HFFc6 (cell line): ENCODE results near the gene SLAIN2. TPM values are rescaled to one million over a fixed set of nuclear protein-coding genes. Genes with fewer than 3 reads are reported as not detected.
A peak's percentile ranks its signal among the peaks of the same experiment; 100 is the strongest.
"Not testable (repeated sequence)": the region's sequence is repeated elsewhere in the genome, so short reads cannot be mapped to it uniquely, and the experiment has no call there.

Experiments used
- DNase-seq: peaks from one replicate; pipeline ENCODE4 v3.0.0-alpha.2; 2018
- H3K27ac Mint-ChIP-seq: 2 replicates; pipeline ENCODE4 v1.8.0; 2020; ENCODE audit warnings: mild to moderate bottlenecking, mixed read lengths
- H3K27me3 Mint-ChIP-seq: 2 replicates; pipeline ENCODE4 v1.8.0; 2021; ENCODE audit warnings: mild to moderate bottlenecking, moderate library complexity, mixed read lengths; ENCODE audit not compliant: insufficient read depth
- H3K36me3 Mint-ChIP-seq: 2 replicates; pipeline ENCODE4 v1.8.0; 2021; ENCODE audit warnings: low read depth, mixed read lengths
- H3K4me1 Mint-ChIP-seq: 2 replicates; pipeline ENCODE4 v1.8.0; 2020; ENCODE audit warnings: low read depth, mixed read lengths
- H3K4me3 Mint-ChIP-seq: 2 replicates; pipeline ENCODE4 v1.8.0; 2020; ENCODE audit warnings: mild to moderate bottlenecking, moderate library complexity, mixed read lengths
- H3K9me3 Mint-ChIP-seq: 2 replicates; pipeline ENCODE4 v1.8.0; 2020; ENCODE audit warnings: mild to moderate bottlenecking, mixed read lengths
- CTCF ChIP-seq: fragments of 200-600 bp; sonication (generic); IDR thresholded peaks from 2 replicates; pipeline ENCODE4 v1.5.0; 2021; ENCODE audit warnings: antibody characterized with exemption, mild to moderate bottlenecking
- total RNA-seq, 6 experiments: library from RNA; stranded (reverse); fragmentation: NEBNext Ultra II Directional; extraction: Animal tissue kit (Norgen Biotek cat#: 25700); gene quantifications; 2 replicates in 1 of 6; 3 replicates in 5 of 6; pipeline ENCODE4 v1.2.3, GENCODE V29; 2021

Gene SLAIN2
- total RNA-seq, 6 experiments from 2014 or later = 93.7 to 136 (median 114) TPM

GRCh38 chr4:48299560-48299959 lies 41.8 kb upstream of the SLAIN2 start:
- Mint-ChIP-seq H3K36me3 (no peaks in the 10 kb centered on the region), H3K27ac (no peak overlapping the region), H3K9me3 (no peaks in the 10 kb centered on the region), H3K4me3 (no peak overlapping the region), H3K27me3 (peaks cover 2% of the 10 kb centered on the region; the same call in 1 of the 2 replicates), H3K4me1 (peaks cover 13% of the 10 kb centered on the region)
- DNase-seq = no peak
- TF ChIP-seq CTCF = no peak

GRCh38 chr4:48300004-48300403 lies 41.3 kb upstream of the SLAIN2 start:
- H3K36me3 Mint-ChIP-seq = no peaks in the 10 kb centered on the region
- no peak overlapping the region for H3K27ac Mint-ChIP-seq
- H3K9me3 Mint-ChIP-seq = no peaks in the 10 kb centered on the region
- H3K4me3 Mint-ChIP-seq = no peak overlapping the region
- TF ChIP-seq CTCF = no peak
- peak; percentile 22 for DNase-seq
- H3K27me3 Mint-ChIP-seq = peaks cover 2% of the 10 kb centered on the region
- peaks cover 13% of the 10 kb centered on the region for H3K4me1 Mint-ChIP-seq

- no peak overlapping the region for H3K4me3 Mint-ChIP-seq
- no peak for TF ChIP-seq CTCF
Measured at GRCh38 chr4:48305508-48305907, 35.8 kb upstream of the SLAIN2 start.

GRCh38 chr4:48307528-48307927 lies 33.8 kb upstream of the SLAIN2 start:
- H3K9me3 Mint-ChIP-seq = no peaks in the 10 kb centered on the region
- H3K4me3 Mint-ChIP-seq = no peak overlapping the region
- no peak overlapping the region for H3K27ac Mint-ChIP-seq
- H3K4me1 Mint-ChIP-seq = peaks cover 7% of the 10 kb centered on the region; the same call in 1 of the 2 replicates
- TF ChIP-seq CTCF = no peak
- H3K27me3 Mint-ChIP-seq = peaks cover 2% of the 10 kb centered on the region
- no peak for DNase-seq
- no peaks in the 10 kb centered on the region for H3K36me3 Mint-ChIP-seq

More at GRCh38 chr4:48305508-48305907, 35.8 kb upstream of the SLAIN2 start:
- H3K36me3 Mint-ChIP-seq = no peaks in the 10 kb centered on the region
- no peak for DNase-seq
- H3K9me3 Mint-ChIP-seq = no peaks in the 10 kb centered on the region
- no peak overlapping the region for H3K27ac Mint-ChIP-seq
- H3K27me3 Mint-ChIP-seq = peaks cover 2% of the 10 kb centered on the region
- H3K4me1 Mint-ChIP-seq = 0 out of 2 replicates have a peak, but pooled peaks cover 5% of the 10 kb centered on the region

- Mint-ChIP-seq H3K27me3 (peaks cover 2% of the 10 kb centered on the region), H3K36me3 (no peaks in the 10 kb centered on the region), H3K27ac (no peak overlapping the region), H3K4me3 (no peak overlapping the region), H3K4me1 (peaks cover 7% of the 10 kb centered on the region; the same call in 1 of the 2 replicates), H3K9me3 (no peaks in the 10 kb centered on the region)
- TF ChIP-seq CTCF = no peak
- no peak for DNase-seq
Measured at GRCh38 chr4:48308901-48309300, 32.4 kb upstream of the SLAIN2 start.

GRCh38 chr4:48311896-48312295 lies 29.4 kb upstream of the SLAIN2 start:
- DNase-seq = no peak
- Mint-ChIP-seq H3K4me1 (peaks cover 15% of the 10 kb centered on the region), H3K27ac (no peak overlapping the region), H3K9me3 (no peaks in the 10 kb centered on the region), H3K27me3 (peaks cover 2% of the 10 kb centered on the region; the same call in 1 of the 2 replicates), H3K4me3 (no peak overlapping the region), H3K36me3 (no peaks in the 10 kb centered on the region)
- TF ChIP-seq CTCF = no peak

- not testable (repeated sequence) for H3K27me3 Mint-ChIP-seq, H3K4me3 Mint-ChIP-seq, H3K36me3 Mint-ChIP-seq, DNase-seq, H3K27ac Mint-ChIP-seq, H3K9me3 Mint-ChIP-seq
- H3K4me1 Mint-ChIP-seq = peaks cover 15% of the 10 kb centered on the region
Measured at GRCh38 chr4:48314746-48315145, 26.6 kb upstream of the SLAIN2 start.
